Skeletal muscle satellite cell (primary cell): ENCODE measurements around the gene DNM3.

Experiments used
- H3K27me3 ChIP-seq: 2 replicates; pipeline ENCODE4 v1.7.0; 2013; ENCODE audit warnings: low read length; ENCODE audit not compliant: control insufficient read depth, insufficient read depth
- H3K36me3 ChIP-seq: 2 replicates; pipeline ENCODE4 v1.7.0; 2013; ENCODE audit warnings: mild to moderate bottlenecking, control low read depth, low read length; ENCODE audit not compliant: insufficient read depth
- H3K4me1 ChIP-seq: 2 replicates; pipeline ENCODE4 v1.7.0; 2013; ENCODE audit warnings: low read length; ENCODE audit not compliant: control insufficient read depth, insufficient read depth
- H3K4me2 ChIP-seq: 2 replicates; pipeline ENCODE4 v1.7.0; 2013; ENCODE audit warnings: mild to moderate bottlenecking, low read length
- H3K4me3 ChIP-seq: 2 replicates; pipeline ENCODE4 v1.7.0; 2013; ENCODE audit warnings: low read length
- H3K9ac ChIP-seq: 2 replicates; pipeline ENCODE4 v1.7.0; 2013; ENCODE audit warnings: mild to moderate bottlenecking, low read depth, low read length, moderate library complexity
- H3K9me3 ChIP-seq: replicated peaks from 2 replicates; pipeline ENCODE4 v1.7.0; 2013; ENCODE audit warnings: mild to moderate bottlenecking, control low read depth, low read length

DNM3 gene

GRCh38 chr1:171873664-171874063, 32.4 kb downstream of the DNM3 start:
- no peak overlapping the region for H3K9ac ChIP-seq
- H3K9me3 ChIP-seq = no peaks in the 10 kb centered on the region
- H3K27me3 ChIP-seq = no peaks in the 10 kb centered on the region
- no peak overlapping the region for H3K4me3 ChIP-seq
- H3K4me1 ChIP-seq = no peaks in the 10 kb centered on the region
- H3K4me2 ChIP-seq = no peak overlapping the region
- no peaks in the 10 kb centered on the region for H3K36me3 ChIP-seq

- Histone ChIP-seq H3K4me3 (no peak overlapping the region), H3K27me3 (no peaks in the 10 kb centered on the region), H3K36me3 (no peaks in the 10 kb centered on the region), H3K9ac (no peak overlapping the region), H3K4me2 (no peak overlapping the region), H3K9me3 (no peaks in the 10 kb centered on the region), H3K4me1 (no peaks in the 10 kb centered on the region)
Measured at GRCh38 chr1:171877701-171878100, 36.4 kb downstream of the DNM3 start.

- Histone ChIP-seq H3K9ac (no peak overlapping the region), H3K9me3 (no peaks in the 10 kb centered on the region), H3K36me3 (no peaks in the 10 kb centered on the region), H3K4me3 (no peak overlapping the region), H3K4me1 (no peaks in the 10 kb centered on the region), H3K27me3 (no peaks in the 10 kb centered on the region), H3K4me2 (no peak overlapping the region)
Measured at GRCh38 chr1:171879556-171879955, 38.3 kb downstream of the DNM3 start.

- Histone ChIP-seq H3K4me3 (no peak overlapping the region), H3K4me2 (no peak overlapping the region), H3K9ac (no peak overlapping the region), H3K36me3 (no peaks in the 10 kb centered on the region), H3K4me1 (no peaks in the 10 kb centered on the region), H3K27me3 (no peaks in the 10 kb centered on the region), H3K9me3 (no peaks in the 10 kb centered on the region)
Measured at GRCh38 chr1:171881442-171881841, 40.1 kb downstream of the DNM3 start.

GRCh38 chr1:171883849-171884248, 42.6 kb downstream of the DNM3 start:
- H3K4me1 ChIP-seq = no peaks in the 10 kb centered on the region
- no peak overlapping the region for H3K9ac ChIP-seq
- no peaks in the 10 kb centered on the region for H3K36me3 ChIP-seq
- H3K4me3 ChIP-seq = no peak overlapping the region
- no peak overlapping the region for H3K4me2 ChIP-seq
- H3K9me3 ChIP-seq = no peaks in the 10 kb centered on the region
- H3K27me3 ChIP-seq = no peaks in the 10 kb centered on the region

GRCh38 chr1:171884475-171884874, 43.2 kb downstream of the DNM3 start:
- Histone ChIP-seq H3K4me2 (no peak overlapping the region), H3K4me3 (no peak overlapping the region), H3K4me1 (no peaks in the 10 kb centered on the region), H3K36me3 (no peaks in the 10 kb centered on the region), H3K27me3 (no peaks in the 10 kb centered on the region), H3K9me3 (no peaks in the 10 kb centered on the region), H3K9ac (no peak overlapping the region)

GRCh38 chr1:171890131-171890530, 48.8 kb downstream of the DNM3 start:
- H3K9me3 ChIP-seq = no peaks in the 10 kb centered on the region
- H3K4me3 ChIP-seq = no peak overlapping the region
- no peaks in the 10 kb centered on the region for H3K27me3 ChIP-seq
- no peak overlapping the region for H3K9ac ChIP-seq
- H3K36me3 ChIP-seq = no peaks in the 10 kb centered on the region
- H3K4me2 ChIP-seq = no peak overlapping the region
- H3K4me1 ChIP-seq = no peaks in the 10 kb centered on the region

- H3K9ac ChIP-seq = no peak overlapping the region
- H3K36me3 ChIP-seq = no peaks in the 10 kb centered on the region
- H3K4me3 ChIP-seq = no peak overlapping the region
- no peaks in the 10 kb centered on the region for H3K9me3 ChIP-seq
- no peaks in the 10 kb centered on the region for H3K4me1 ChIP-seq
- H3K27me3 ChIP-seq = no peaks in the 10 kb centered on the region
- H3K4me2 ChIP-seq = no peak overlapping the region
Measured at GRCh38 chr1:171896936-171897703, 55.8 kb downstream of the DNM3 start.

GRCh38 chr1:171898941-171899340, 57.6 kb downstream of the DNM3 start:
- Histone ChIP-seq H3K27me3 (no peaks in the 10 kb centered on the region), H3K4me1 (no peaks in the 10 kb centered on the region), H3K4me2 (no peak overlapping the region), H3K36me3 (no peaks in the 10 kb centered on the region), H3K9ac (no peak overlapping the region), H3K9me3 (no peaks in the 10 kb centered on the region), H3K4me3 (no peak overlapping the region)

- no peaks in the 10 kb centered on the region for H3K36me3 ChIP-seq
- no peaks in the 10 kb centered on the region for H3K27me3 ChIP-seq
- no peak overlapping the region for H3K4me2 ChIP-seq
- no peaks in the 10 kb centered on the region for H3K9me3 ChIP-seq
- no peaks in the 10 kb centered on the region for H3K4me1 ChIP-seq
- H3K4me3 ChIP-seq = no peak overlapping the region
- H3K9ac ChIP-seq = no peak overlapping the region
Measured at GRCh38 chr1:171899838-171900237, 58.5 kb downstream of the DNM3 start.

GRCh38 chr1:171901245-171901644, 59.9 kb downstream of the DNM3 start:
- Histone ChIP-seq H3K36me3 (no peaks in the 10 kb centered on the region), H3K27me3 (no peaks in the 10 kb centered on the region), H3K4me3 (no peak overlapping the region), H3K9me3 (no peaks in the 10 kb centered on the region), H3K4me2 (no peak overlapping the region), H3K9ac (no peak overlapping the region), H3K4me1 (no peaks in the 10 kb centered on the region)

- H3K9me3 ChIP-seq = no peaks in the 10 kb centered on the region
Measured at GRCh38 chr1:171902527-171902926, 61.2 kb downstream of the DNM3 start.

More at GRCh38 chr1:171902527-171902926, 61.2 kb downstream of the DNM3 start:
- H3K36me3 ChIP-seq = no peaks in the 10 kb centered on the region
- no peak overlapping the region for H3K9ac ChIP-seq
- H3K4me1 ChIP-seq = no peaks in the 10 kb centered on the region
- H3K4me2 ChIP-seq = no peak overlapping the region
- no peak overlapping the region for H3K4me3 ChIP-seq
- H3K27me3 ChIP-seq = no peaks in the 10 kb centered on the region
